IPS-20b (cell line): ENCODE results near the gene RAP1A.
"Not testable (repeated sequence)": the region's sequence is repeated elsewhere in the genome, so short reads cannot be mapped to it uniquely, and the experiment has no call there.

Experiments used
- H3K27ac ChIP-seq: one replicate; pipeline ENCODE4 v1.5.1; 2013; ENCODE audit warnings: low read length
- H3K27me3 ChIP-seq: 2 replicates; pipeline ENCODE4 v1.6.1; 2013; ENCODE audit warnings: mild to moderate bottlenecking, low read length, inconsistent platforms; ENCODE audit not compliant: insufficient read depth
- H3K36me3 ChIP-seq: 2 replicates; pipeline ENCODE4 v1.6.1; 2013; ENCODE audit warnings: low read depth, mild to moderate bottlenecking, inconsistent platforms, low read length, moderate library complexity; ENCODE audit not compliant: insufficient read depth
- H3K4me1 ChIP-seq: 2 replicates; pipeline ENCODE4 v1.6.1; 2013; ENCODE audit warnings: mild to moderate bottlenecking, control low read depth, inconsistent platforms, low read length, moderate library complexity; ENCODE audit not compliant: insufficient read depth
- H3K4me3 ChIP-seq: 2 replicates; pipeline ENCODE4 v1.5.1; 2013; ENCODE audit warnings: mild to moderate bottlenecking, low read length, inconsistent platforms
- H3K9ac ChIP-seq: 2 replicates; pipeline ENCODE4 v1.6.1; 2013; ENCODE audit warnings: low read depth, mild to moderate bottlenecking, inconsistent platforms, low read length, moderate library complexity
- H3K9me3 ChIP-seq: 2 replicates; pipeline ENCODE4 v1.6.1; 2013; ENCODE audit warnings: mild to moderate bottlenecking, low read depth, low read length, inconsistent platforms; ENCODE audit not compliant: insufficient read depth

RAP1A gene

DNA sequence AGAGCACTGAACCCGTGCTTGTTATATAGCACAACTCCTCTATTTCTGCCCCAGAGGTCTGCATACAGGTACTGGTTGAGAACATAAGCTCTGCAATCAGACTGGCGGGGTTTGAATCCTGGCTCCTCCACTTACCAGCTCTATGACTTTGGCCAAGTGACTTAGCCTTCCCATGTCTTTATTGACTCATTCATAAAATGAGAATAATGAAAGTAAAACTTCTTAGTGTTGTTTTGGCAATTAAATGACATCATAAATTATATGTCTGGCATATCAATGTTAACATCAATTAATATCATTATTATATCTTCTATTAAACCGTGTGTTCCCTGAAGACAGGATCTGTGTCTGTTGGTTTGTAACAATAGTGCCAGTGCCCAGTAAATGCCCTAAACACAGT is 115.3 kb downstream of the RAP1A start:
- no peak overlapping the region for H3K9ac ChIP-seq
- H3K4me3 ChIP-seq = no peak overlapping the region
- H3K9me3 ChIP-seq = no peaks in the 10 kb centered on the region
- H3K27ac ChIP-seq = no peak overlapping the region
- peaks cover 14% of the 10 kb centered on the region for H3K27me3 ChIP-seq
- no peaks in the 10 kb centered on the region for H3K36me3 ChIP-seq
- peaks cover 31% of the 10 kb centered on the region for H3K4me1 ChIP-seq

DNA sequence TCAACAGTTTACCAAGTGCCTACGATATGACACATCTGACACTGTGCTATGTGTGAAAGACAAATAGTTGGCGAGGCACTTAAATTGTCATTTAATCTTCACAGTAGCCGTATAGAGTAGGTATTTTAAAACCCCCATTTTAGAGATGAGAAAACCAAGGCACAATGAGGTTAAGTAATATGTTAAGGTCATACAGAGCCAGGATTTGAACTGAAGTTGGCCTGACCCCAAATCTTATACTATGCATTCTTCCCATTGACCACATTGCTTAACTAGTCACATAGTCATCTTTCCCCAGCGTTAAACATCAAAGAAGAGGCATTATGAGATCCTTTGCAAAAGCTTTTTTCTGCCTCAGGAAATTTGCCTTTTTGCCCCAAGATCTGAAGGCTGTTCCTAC is 115.7 kb downstream of the RAP1A start:
- peak overlapping the region; percentile 16 for H3K27ac ChIP-seq
- peak overlapping the region; percentile 49; the same call in 1 of the 2 replicates for H3K9ac ChIP-seq
- H3K36me3 ChIP-seq = no peaks in the 10 kb centered on the region
- H3K4me1 ChIP-seq = peaks cover 30% of the 10 kb centered on the region
- H3K9me3 ChIP-seq = no peaks in the 10 kb centered on the region
- H3K27me3 ChIP-seq = peaks cover 15% of the 10 kb centered on the region
- H3K4me3 ChIP-seq = peak overlapping the region; percentile 84

DNA sequence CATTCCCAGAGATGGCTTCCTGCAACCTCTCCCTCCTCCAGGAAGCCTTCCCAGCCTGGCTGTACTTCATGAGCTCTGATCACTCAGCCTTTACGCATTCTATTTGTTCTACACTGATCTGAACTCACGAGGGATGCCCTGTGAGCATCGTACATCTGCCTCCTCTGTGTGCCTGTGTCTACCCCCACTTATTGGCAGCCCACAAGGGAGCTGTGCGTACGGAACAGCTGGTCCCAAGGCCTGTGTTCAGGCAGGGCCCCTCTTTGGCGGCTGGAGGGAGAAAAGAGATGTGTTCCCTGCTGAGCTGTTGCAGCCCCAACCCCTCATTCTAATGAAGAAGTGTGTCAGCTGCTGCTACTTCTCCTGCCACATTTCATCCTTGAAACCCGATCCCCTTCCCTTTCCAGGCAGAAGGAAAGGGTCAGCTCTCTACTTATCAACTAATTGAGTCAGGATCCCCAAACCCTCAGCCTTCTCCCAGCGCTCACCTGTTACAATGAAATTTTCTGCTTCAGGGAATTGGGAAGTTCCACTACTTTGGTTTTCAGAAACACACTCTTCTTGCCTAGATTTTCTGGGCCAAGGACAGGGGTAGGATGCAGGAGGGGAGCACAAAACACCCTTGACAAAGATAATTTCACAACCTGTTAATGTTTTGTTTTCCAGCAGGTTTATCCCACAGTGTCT is 116.4 kb downstream of the RAP1A start:
- peaks cover 30% of the 10 kb centered on the region for H3K4me1 ChIP-seq
- H3K36me3 ChIP-seq = no peaks in the 10 kb centered on the region
- peak overlapping the region; percentile 16 for H3K27ac ChIP-seq
- H3K9ac ChIP-seq = peak overlapping the region; percentile 49; the same call in 1 of the 2 replicates
- H3K9me3 ChIP-seq = no peaks in the 10 kb centered on the region
- peak overlapping the region; percentile 84 for H3K4me3 ChIP-seq
- peaks cover 22% of the 10 kb centered on the region for H3K27me3 ChIP-seq

DNA sequence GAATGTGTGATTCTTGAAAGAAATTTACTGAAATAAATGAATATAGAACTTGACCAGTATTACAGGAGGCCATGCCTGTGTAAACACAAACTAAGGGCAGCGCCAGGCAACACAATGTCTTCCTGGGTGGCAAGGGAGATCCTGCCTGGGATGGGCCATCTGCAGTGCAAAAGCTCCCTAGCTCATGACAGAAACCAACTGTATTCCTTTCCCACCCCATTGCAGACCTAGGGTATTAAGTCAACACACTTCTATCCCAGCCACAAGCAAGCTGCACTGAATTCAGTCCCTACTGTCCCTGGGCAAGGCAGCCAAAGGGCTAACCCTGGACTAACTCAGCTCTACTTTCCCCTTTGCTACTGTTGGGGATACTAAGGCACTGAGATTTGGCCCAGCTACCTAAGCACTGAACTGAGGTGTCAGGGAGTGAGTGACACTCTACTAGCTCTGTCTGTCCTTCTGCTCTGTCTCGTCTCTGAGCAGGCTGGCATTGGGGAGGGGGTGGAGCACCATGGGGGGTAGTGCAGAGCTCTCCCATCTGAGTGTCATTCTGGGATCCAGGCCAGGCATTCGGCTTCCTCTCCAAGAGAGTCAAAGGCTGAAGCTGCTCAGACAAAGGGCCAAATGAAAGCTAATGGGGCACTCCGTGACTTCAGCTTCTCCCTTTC is 117.1 kb downstream of the RAP1A start:
- Histone ChIP-seq H3K4me1 (peaks cover 30% of the 10 kb centered on the region), H3K4me3 (peak overlapping the region; percentile 84), H3K9me3 (no peaks in the 10 kb centered on the region), H3K27ac (no peak overlapping the region), H3K9ac (peak overlapping the region; percentile 65; the same call in 1 of the 2 replicates), H3K36me3 (no peaks in the 10 kb centered on the region), H3K27me3 (peaks cover 29% of the 10 kb centered on the region)

DNA sequence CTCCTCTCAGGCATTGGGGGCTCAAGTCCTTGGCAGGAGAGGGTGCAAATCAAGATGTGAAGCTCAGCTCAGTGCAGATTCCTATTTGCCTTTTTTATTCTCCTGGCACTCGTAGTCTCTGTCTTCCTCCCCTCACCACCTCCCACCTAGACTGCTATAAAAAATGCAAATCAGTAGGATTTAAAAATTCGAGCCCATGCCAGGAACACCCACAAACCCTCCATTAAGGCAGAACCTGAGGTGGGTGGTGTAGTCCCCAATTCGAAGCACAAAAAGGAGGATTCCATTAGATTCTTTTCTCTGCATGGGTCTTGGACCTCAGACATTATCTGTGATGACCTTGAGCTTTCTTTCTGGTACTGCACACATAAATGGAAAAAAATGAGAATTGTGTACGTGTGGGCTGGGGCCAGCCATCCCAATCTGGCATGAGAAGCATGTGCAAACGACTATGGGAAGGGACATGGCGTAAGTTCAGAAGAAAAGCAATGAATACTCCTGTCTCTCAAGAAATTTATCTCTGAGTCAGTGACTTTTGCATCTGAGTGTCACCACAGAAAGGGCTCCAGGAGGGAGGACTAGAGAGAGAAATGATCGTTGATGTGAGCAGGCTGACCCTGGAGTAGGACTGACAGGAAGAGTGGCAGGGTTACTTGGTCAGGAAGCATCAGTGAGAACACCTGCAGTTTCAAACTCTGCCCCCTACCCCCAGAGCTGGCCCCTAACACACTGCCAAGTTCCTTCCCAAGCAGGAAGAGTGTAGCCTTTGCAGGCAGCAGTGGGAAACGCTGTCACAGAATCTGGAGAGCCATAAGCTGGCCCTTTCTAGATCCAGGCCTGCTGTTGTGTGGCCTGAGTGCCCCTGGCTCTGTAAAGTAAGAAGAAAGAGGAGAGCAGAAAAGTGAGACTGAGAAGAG is 117.9 kb downstream of the RAP1A start:
- peaks cover 30% of the 10 kb centered on the region for H3K4me1 ChIP-seq
- H3K27me3 ChIP-seq = peaks cover 37% of the 10 kb centered on the region
- no peaks in the 10 kb centered on the region for H3K9me3 ChIP-seq
- peak overlapping the region; percentile 65; the same call in 1 of the 2 replicates for H3K9ac ChIP-seq
- H3K27ac ChIP-seq = no peak overlapping the region
- H3K36me3 ChIP-seq = no peaks in the 10 kb centered on the region
- peak overlapping the region; percentile 84 for H3K4me3 ChIP-seq

DNA sequence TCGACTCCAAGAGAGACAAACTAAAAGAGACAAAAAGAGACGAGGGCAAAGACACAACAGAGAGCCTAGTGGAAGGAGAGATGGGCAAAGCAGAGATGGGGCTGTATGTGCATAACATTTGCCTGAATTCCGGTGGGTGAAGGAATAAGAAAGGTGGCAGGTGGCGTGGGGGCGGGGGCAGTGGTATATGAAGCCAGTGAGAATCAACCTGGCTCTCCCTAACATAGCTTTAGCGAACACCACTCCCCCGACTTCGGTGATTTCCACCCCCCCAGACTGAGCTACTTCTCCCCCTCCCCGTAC is 118.5 kb downstream of the RAP1A start:
- Histone ChIP-seq H3K4me3 (peak overlapping the region; percentile 84), H3K9me3 (no peaks in the 10 kb centered on the region), H3K27ac (no peak overlapping the region), H3K9ac (peak overlapping the region; percentile 65; the same call in 1 of the 2 replicates), H3K4me1 (peaks cover 30% of the 10 kb centered on the region), H3K27me3 (peaks cover 41% of the 10 kb centered on the region), H3K36me3 (no peaks in the 10 kb centered on the region)

DNA sequence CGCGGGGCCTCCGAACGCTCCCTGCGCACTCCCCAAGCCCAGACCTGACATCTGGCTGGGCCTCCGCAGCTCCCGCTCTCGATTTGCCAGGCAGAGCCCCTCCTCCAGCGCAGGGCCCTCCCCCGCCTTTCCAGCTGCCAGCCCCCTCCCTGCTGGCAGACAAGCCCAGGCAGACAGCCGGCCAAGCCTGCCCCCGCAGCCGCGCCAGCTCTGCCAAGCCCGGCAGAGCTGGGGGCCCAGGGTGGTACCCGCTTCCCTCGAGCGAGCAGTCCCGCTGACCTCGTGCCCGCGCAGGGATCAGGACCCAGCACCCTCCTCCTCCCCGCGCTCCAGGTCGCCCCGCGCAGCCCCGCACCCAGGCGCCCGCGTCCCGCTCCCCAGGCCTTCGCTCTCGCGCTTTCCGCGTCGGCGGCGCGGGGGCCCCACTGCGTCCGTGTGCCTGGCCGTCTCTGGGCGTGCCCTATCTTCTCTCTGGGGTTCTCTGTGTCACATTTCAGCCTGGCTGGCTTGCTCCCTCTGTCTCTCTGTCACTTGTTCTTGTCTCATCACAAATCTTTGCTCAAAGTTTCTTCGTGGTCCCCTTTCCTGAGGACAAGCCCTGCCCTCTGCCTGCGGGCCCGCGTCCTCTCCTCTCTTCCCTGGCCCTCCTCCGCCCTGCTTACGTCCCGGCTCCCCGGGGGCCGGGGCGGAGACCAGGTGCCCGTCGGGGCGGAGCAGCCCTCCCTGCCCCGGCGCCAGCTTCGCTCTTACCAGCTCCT is 119.0 kb downstream of the RAP1A start:
- peaks cover 30% of the 10 kb centered on the region for H3K4me1 ChIP-seq
- H3K9me3 ChIP-seq = no peaks in the 10 kb centered on the region
- peak overlapping the region; percentile 84 for H3K4me3 ChIP-seq
- H3K9ac ChIP-seq = peak overlapping the region; percentile 65; the same call in 1 of the 2 replicates
- H3K27me3 ChIP-seq = peaks cover 42% of the 10 kb centered on the region
- no peak overlapping the region for H3K27ac ChIP-seq
- H3K36me3 ChIP-seq = no peaks in the 10 kb centered on the region

DNA sequence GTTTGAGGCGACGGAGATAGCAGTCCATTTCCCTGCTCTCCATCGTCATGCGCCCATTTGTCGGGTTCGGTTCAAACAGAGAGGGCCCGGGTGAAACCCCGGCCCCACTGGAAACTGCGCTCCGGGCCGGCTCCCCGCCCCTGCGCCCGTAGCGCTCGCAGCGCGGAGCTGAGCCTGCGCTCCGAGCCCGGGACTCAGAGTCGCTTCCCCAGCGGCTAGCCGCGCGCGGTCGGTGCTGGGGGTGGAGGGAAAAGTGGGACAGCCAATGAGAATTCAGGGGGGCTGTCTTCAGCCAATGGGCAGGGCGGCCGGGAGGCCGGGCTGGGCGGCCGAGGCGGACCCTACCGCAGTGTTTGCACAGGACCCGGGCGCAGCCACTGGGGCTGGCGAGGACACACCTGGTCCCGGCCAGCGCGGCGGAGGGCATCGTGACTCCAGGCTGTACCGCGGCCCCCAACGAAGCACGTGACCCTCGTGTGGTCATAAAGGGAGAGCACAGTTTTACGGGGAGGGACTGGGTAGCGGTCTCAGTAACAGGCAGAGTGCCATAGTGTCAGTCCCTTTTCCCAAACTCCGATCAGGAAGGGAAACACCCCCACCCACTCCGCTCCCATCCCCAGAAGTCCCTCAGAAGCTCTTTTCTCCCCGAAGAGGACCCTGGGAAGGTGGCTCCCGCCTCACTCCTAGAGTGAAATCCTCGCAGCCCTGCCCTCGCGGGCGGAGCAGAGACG is 119.8 kb downstream of the RAP1A start, which contains the start of gene INKA2:
TSS of gene INKA2 (minus strand) at position 202 of the 731 bp plus-strand sequence. CDS start at position 49, 153 bp downstream.
- Histone ChIP-seq H3K9me3 (no peaks in the 10 kb centered on the region), H3K36me3 (no peaks in the 10 kb centered on the region), H3K4me3 (peak within 1 kb of the TSS; percentile 84), H3K4me1 (peaks cover 30% of the 10 kb centered on the region), H3K27me3 (peaks cover 49% of the 10 kb centered on the region), H3K27ac (no peak within 1 kb of the TSS), H3K9ac (peak within 1 kb of the TSS; percentile 65; the same call in 1 of the 2 replicates)

DNA sequence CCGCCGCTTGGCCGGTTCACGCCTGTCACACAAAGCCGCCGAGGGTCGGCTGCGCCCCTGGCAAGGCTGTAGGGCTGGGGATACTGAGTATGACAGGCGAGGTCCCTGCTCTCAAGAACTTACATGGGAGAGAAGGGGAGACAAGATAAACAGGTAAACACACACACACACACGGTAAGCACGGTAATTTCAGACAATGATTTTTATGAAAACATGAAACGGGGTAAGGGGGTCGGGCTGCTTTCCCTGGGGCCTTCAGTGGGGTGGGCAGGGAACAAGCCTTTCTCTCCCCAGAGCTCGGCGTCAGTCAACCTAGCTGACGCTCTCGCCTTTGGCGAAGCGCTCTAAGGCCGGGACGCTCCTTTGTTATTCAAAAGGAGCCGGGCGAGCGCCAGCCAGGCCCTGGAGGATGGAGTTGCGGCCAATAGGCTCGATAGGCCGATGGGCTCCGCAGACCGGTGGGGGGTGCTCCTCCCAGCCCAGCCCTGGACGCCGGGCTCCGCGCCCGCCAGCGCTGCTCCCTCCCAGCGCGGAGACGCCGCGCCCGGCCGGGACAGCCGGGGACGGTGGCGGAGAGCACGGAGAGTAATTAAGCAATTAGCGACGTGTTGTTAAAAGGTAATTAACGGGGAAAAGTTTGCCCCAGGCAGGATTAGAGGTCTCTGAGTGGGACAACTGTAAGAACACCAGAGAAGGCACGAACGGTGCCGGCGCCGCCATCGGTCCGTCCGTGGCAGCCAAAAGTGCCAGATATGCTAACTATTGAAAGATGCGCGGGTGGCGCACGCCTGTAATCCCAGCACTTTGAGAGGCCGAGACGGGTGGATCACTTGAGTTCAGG is 120.6 kb downstream of the RAP1A start:
- peaks cover 29% of the 10 kb centered on the region for H3K4me1 ChIP-seq
- H3K9ac ChIP-seq = peak overlapping the region; percentile 65; the same call in 1 of the 2 replicates
- no peaks in the 10 kb centered on the region for H3K36me3 ChIP-seq
- no peak overlapping the region for H3K27ac ChIP-seq
- H3K27me3 ChIP-seq = peaks cover 49% of the 10 kb centered on the region
- peak overlapping the region; percentile 84 for H3K4me3 ChIP-seq
- no peaks in the 10 kb centered on the region for H3K9me3 ChIP-seq

DNA sequence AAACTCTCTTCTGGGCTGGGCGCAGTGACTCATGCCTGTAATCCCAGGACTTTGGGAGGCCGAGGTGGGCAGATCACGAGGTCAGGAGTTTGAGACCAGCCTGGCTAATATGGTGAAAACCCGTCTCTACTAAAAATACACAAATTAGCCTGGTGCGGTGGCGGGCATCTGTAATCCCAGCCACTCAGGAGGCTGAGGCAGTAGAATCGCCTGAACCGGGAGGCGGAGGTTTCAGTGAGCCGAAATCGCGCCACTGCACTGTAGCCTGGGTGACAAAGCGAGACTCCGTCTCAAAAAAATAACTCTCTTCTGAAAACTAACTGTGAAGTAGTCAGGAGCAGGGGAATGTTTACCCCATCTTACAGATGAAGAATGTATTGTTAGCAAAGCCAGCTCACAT is 122.7 kb downstream of the RAP1A start:
- H3K4me1 ChIP-seq, H3K27ac ChIP-seq, H3K9me3 ChIP-seq, H3K9ac ChIP-seq, H3K4me3 ChIP-seq, H3K36me3 ChIP-seq: not testable (repeated sequence)
- peaks cover 45% of the 10 kb centered on the region for H3K27me3 ChIP-seq
